Lung (tissue), 12 donors: ENCODE data around the gene AIF1L. TPM values are rescaled to one million over a fixed set of nuclear protein-coding genes. Genes with fewer than 3 reads are reported as not detected.

Experiments
- ATAC-seq: fragments of 200-7000 bp; cut with Tn5 transposase; one replicate; pipeline ENCODE4 v1.9.1; 2020; ENCODE audit warnings: moderate number of reproducible peaks; ENCODE audit not compliant: insufficient read depth, low FRiP score
- DNase-seq, 3 donors: peaks; one replicate each; pipeline ENCODE4 v3.0.0-alpha.2; 2013 to 2017
- H3K27ac ChIP-seq, 2 donors: one replicate each; pipeline ENCODE4 v1.5.1; 2013; ENCODE audit warnings: mild to moderate bottlenecking in 2 of 2, moderate library complexity in 2 of 2, control low read depth in 1 of 2, inconsistent platforms in 1 of 2, low read depth in 1 of 2, low read length in 1 of 2
- H3K27me3 ChIP-seq, 3 donors: one replicate each; pipeline ENCODE4 v1.5.1; 2013; ENCODE audit warnings: low read length in 2 of 3; ENCODE audit not compliant: control insufficient read depth in 3 of 3, insufficient read depth in 3 of 3
- H3K36me3 ChIP-seq, 4 donors: one replicate each; pipeline ENCODE4 v1.5.1; 2013; ENCODE audit warnings: low read length in 4 of 4, mild to moderate bottlenecking in 1 of 4, moderate library complexity in 1 of 4; ENCODE audit not compliant: control insufficient read depth in 4 of 4, insufficient read depth in 4 of 4
- H3K4me1 ChIP-seq, 5 donors: one replicate each; pipeline ENCODE4 v1.5.1; 2013; ENCODE audit warnings: low read length in 5 of 5, mild to moderate bottlenecking in 2 of 5, moderate library complexity in 1 of 5; ENCODE audit not compliant: control insufficient read depth in 5 of 5, insufficient read depth in 5 of 5
- H3K4me3 ChIP-seq: one replicate; pipeline ENCODE4 v1.5.1; 2013; ENCODE audit warnings: mild to moderate bottlenecking, control low read depth, moderate library complexity
- H3K9ac ChIP-seq, 2 donors: one replicate each; pipeline ENCODE4 v1.5.1; 2013; ENCODE audit warnings: low read length in 2 of 2, control low read depth in 1 of 2; ENCODE audit not compliant: insufficient read depth in 1 of 2
- H3K9me3 ChIP-seq, 4 donors: one replicate each; pipeline ENCODE4 v1.5.1; 2013; ENCODE audit warnings: low read length in 3 of 4, mild to moderate bottlenecking in 1 of 4, moderate library complexity in 1 of 4; ENCODE audit not compliant: control insufficient read depth in 4 of 4, insufficient read depth in 3 of 4
- CTCF ChIP-seq: IDR thresholded peaks from 2 replicates; pipeline ENCODE4 v1.5.1; 2012; ENCODE audit warnings: mild to moderate bottlenecking; ENCODE audit errors: control extremely low read depth, extremely low read depth
- WGBS, 2 donors: extraction: QIAGEN DNeasy Blood & Tissue Kit; methylation state at CpG; one replicate each; pipeline ENCODE4 v1.1.7; 2013; 5-methylcytosine and 5-hydroxymethylcytosine counted together
- polyA plus RNA-seq, 2 donors: library from polyadenylated mRNA; stranded (reverse); fragments of 200-250 nt; gene quantifications; one replicate each; pipeline ENCODE4 v1.2.1, GENCODE V29; 2013
- total RNA-seq, 2 donors: library from RNA; depleted of rRNA in 1 of 2; stranded (reverse); fragments of >200 nt in 1 of 2; gene quantifications; one replicate each; pipeline ENCODE4 v1.2.1, GENCODE V29; 2014 to 2021
- donor health status: control.
- donor health status: control.
- donor health status: Bipolar disorder and iron deficiency.
- donor health status: healthy.
- donor health status: DM: yes; HTN: yes; CAD: no.

Gene AIF1L
- total and polyA plus RNA-seq, 4 donors: 3.2 to 16.5 (median 6.9) TPM

GRCh38 chr9:131125288-131126058, 29.1 kb downstream of the AIF1L start, which contains the start of gene NUP214:
Gene NUP214, plus strand, starts transcription at chr9:131125586. Its CDS starts 119 bp downstream, at chr9:131125705.
- DNase-seq (peak; percentile 99), ATAC-seq (peak; percentile 95)
- Histone ChIP-seq H3K27me3 (no peaks in the 10 kb centered on the region), H3K9me3 (no peaks in the 10 kb centered on the region), H3K27ac (peak within 1 kb of the TSS; percentile 80 to 93), H3K4me3 (peak within 1 kb of the TSS; percentile 78), H3K9ac (peak within 1 kb of the TSS; percentile 83 to 90), H3K4me1 (peaks cover 0 to 13% (median 0%) of the 10 kb centered on the region in 5 donors), H3K36me3 (peaks cover 0 to 17% (median 11%) of the 10 kb centered on the region in 4 donors)
- TF ChIP-seq CTCF: no peak
- WGBS, 2 donors: 0% methylated on average over 61 of the region's 61 CpGs

- Histone ChIP-seq H3K4me3 (peak overlapping the region; percentile 78), H3K27me3 (no peaks in the 10 kb centered on the region), H3K4me1 (peaks cover 0 to 13% (median 0%) of the 10 kb centered on the region in 5 donors), H3K9me3 (no peaks in the 10 kb centered on the region), H3K27ac (peak overlapping the region; percentile 80 to 93), H3K36me3 (peaks cover 0 to 17% (median 15%) of the 10 kb centered on the region in 4 donors), H3K9ac (peak overlapping the region; percentile 62 to 90)
- no peak for DNase-seq
- no peak for ATAC-seq
- no peak for TF ChIP-seq CTCF
- WGBS, 2 donors: 0% methylated on average over 11 of the region's 11 CpGs
Observed at GRCh38 chr9:131126059-131126426, 29.7 kb downstream of the AIF1L start.

GRCh38 chr9:131129183-131129582, 32.9 kb downstream of the AIF1L start:
- Histone ChIP-seq H3K27me3 (no peaks in the 10 kb centered on the region), H3K27ac (no peak overlapping the region), H3K36me3 (peaks cover 4 to 29% (median 25%) of the 10 kb centered on the region in 4 donors), H3K9me3 (no peaks in the 10 kb centered on the region), H3K4me1 (peaks cover 0 to 13% (median 0%) of the 10 kb centered on the region in 5 donors), H3K4me3 (no peak overlapping the region), H3K9ac (no peak overlapping the region)
- 78 to 85% methylated on average over 3 of the region's 3 CpGs for WGBS, 2 donors
- ATAC-seq: no peak
- DNase-seq: no peak
- TF ChIP-seq CTCF: no peak
